Duodenal mucosa (tissue), 2 donors: ENCODE results near the gene GRK4.
"Not testable (repeated sequence)": the region's sequence is repeated elsewhere in the genome, so short reads cannot be mapped to it uniquely, and the experiment has no call there.

Experiments
- H3K27ac ChIP-seq: one replicate; pipeline ENCODE4 v1.7.0; 2013; ENCODE audit warnings: low read depth, low read length
- H3K27me3 ChIP-seq, 2 donors: one replicate each; pipeline ENCODE4 v1.7.0; 2013; ENCODE audit warnings: low read length in 2 of 2, control low read depth in 1 of 2; ENCODE audit not compliant: insufficient read depth in 2 of 2, control insufficient read depth in 1 of 2
- H3K36me3 ChIP-seq, 2 donors: one replicate each; pipeline ENCODE4 v1.7.0; 2013; ENCODE audit warnings: low read length in 2 of 2, control low read depth in 1 of 2; ENCODE audit not compliant: insufficient read depth in 2 of 2, control insufficient read depth in 1 of 2
- H3K4me1 ChIP-seq, 2 donors: one replicate each; pipeline ENCODE4 v1.7.0; 2013; ENCODE audit warnings: low read length in 2 of 2, control low read depth in 1 of 2; ENCODE audit not compliant: insufficient read depth in 2 of 2, control insufficient read depth in 1 of 2
- H3K4me3 ChIP-seq, 2 donors: one replicate each; pipeline ENCODE4 v1.7.0; 2013; ENCODE audit warnings: low read length in 2 of 2, low read depth in 1 of 2
- H3K9ac ChIP-seq, 2 donors: one replicate each; pipeline ENCODE4 v1.7.0; 2013; ENCODE audit warnings: low read length in 2 of 2, low read depth in 1 of 2
- H3K9me3 ChIP-seq, 2 donors: one replicate each; pipeline ENCODE4 v1.7.0; 2013; ENCODE audit warnings: low read length in 2 of 2, control low read depth in 1 of 2; ENCODE audit not compliant: control insufficient read depth in 1 of 2

GRK4 gene

GRCh38 chr4:3051141-3051897 is 87.9 kb downstream of the GRK4 start:
- not testable (repeated sequence) for H3K4me1 ChIP-seq, H3K27me3 ChIP-seq, H3K36me3 ChIP-seq, H3K9ac ChIP-seq, H3K9me3 ChIP-seq, H3K27ac ChIP-seq, H3K4me3 ChIP-seq

- Histone ChIP-seq H3K9ac (no peak overlapping the region), H3K4me1 (no peaks in the 10 kb centered on the region), H3K36me3 (no peaks in the 10 kb centered on the region), H3K9me3 (peaks cover 4 to 6% of the 10 kb centered on the region in 2 donors), H3K27ac (no peak overlapping the region), H3K4me3 (no peak overlapping the region), H3K27me3 (no peaks in the 10 kb centered on the region)
Measured at GRCh38 chr4:3054169-3054759, 90.9 kb downstream of the GRK4 start.

GRCh38 chr4:3059943-3060342 is 96.6 kb downstream of the GRK4 start:
- Histone ChIP-seq H3K9me3 (peaks cover 4 to 6% of the 10 kb centered on the region in 2 donors), H3K4me3 (no peak overlapping the region), H3K9ac (no peak overlapping the region), H3K36me3 (no peaks in the 10 kb centered on the region), H3K27me3 (no peaks in the 10 kb centered on the region), H3K4me1 (no peaks in the 10 kb centered on the region), H3K27ac (no peak overlapping the region)

- H3K36me3 ChIP-seq = no peaks in the 10 kb centered on the region
- H3K4me3 ChIP-seq = no peak overlapping the region
- no peak overlapping the region for H3K9ac ChIP-seq
- no peak overlapping the region for H3K27ac ChIP-seq
- peaks cover 2 to 6% of the 10 kb centered on the region in 2 donors for H3K9me3 ChIP-seq
- H3K4me1 ChIP-seq = no peaks in the 10 kb centered on the region
- H3K27me3 ChIP-seq = no peaks in the 10 kb centered on the region
Measured at GRCh38 chr4:3060946-3061345, 97.6 kb downstream of the GRK4 start.

GRCh38 chr4:3062471-3062870 is 99.1 kb downstream of the GRK4 start:
- no peaks in the 10 kb centered on the region for H3K4me1 ChIP-seq
- no peaks in the 10 kb centered on the region for H3K36me3 ChIP-seq
- H3K27me3 ChIP-seq = no peaks in the 10 kb centered on the region
- no peak overlapping the region for H3K27ac ChIP-seq
- H3K9me3 ChIP-seq = no peaks in the 10 kb centered on the region
- H3K4me3 ChIP-seq = no peak overlapping the region
- no peak overlapping the region for H3K9ac ChIP-seq

GRCh38 chr4:3065551-3065950 is 102.2 kb downstream of the GRK4 start:
- H3K4me3 ChIP-seq = no peak overlapping the region
- no peak overlapping the region for H3K27ac ChIP-seq

GRCh38 chr4:3066836-3067400 is 103.5 kb downstream of the GRK4 start:
- H3K4me1 ChIP-seq = no peaks in the 10 kb centered on the region
- H3K4me3 ChIP-seq = no peak overlapping the region
- H3K9ac ChIP-seq = no peak overlapping the region
- H3K27me3 ChIP-seq = no peaks in the 10 kb centered on the region
- no peaks in the 10 kb centered on the region for H3K9me3 ChIP-seq
- H3K27ac ChIP-seq = no peak overlapping the region
- no peaks in the 10 kb centered on the region for H3K36me3 ChIP-seq

More at GRCh38 chr4:3065551-3065950, 102.2 kb downstream of the GRK4 start:
- no peaks in the 10 kb centered on the region for H3K27me3 ChIP-seq
- no peaks in the 10 kb centered on the region for H3K36me3 ChIP-seq
- H3K9me3 ChIP-seq = no peaks in the 10 kb centered on the region
- H3K9ac ChIP-seq = no peak overlapping the region
- no peaks in the 10 kb centered on the region for H3K4me1 ChIP-seq

- H3K9me3 ChIP-seq = no peaks in the 10 kb centered on the region
- H3K27me3 ChIP-seq = no peaks in the 10 kb centered on the region
- no peaks in the 10 kb centered on the region for H3K4me1 ChIP-seq
- no peaks in the 10 kb centered on the region for H3K36me3 ChIP-seq
- H3K9ac ChIP-seq = no peak overlapping the region
- H3K27ac ChIP-seq = no peak overlapping the region
- H3K4me3 ChIP-seq = no peak overlapping the region
Measured at GRCh38 chr4:3067473-3068001, 104.2 kb downstream of the GRK4 start.

GRCh38 chr4:3069661-3070199 is 106.4 kb downstream of the GRK4 start:
- H3K4me3 ChIP-seq = no peak overlapping the region
- H3K9ac ChIP-seq = no peak overlapping the region
- no peak overlapping the region for H3K27ac ChIP-seq
- H3K4me1 ChIP-seq = peaks cover 0 to 3% of the 10 kb centered on the region in 2 donors
- H3K36me3 ChIP-seq = no peaks in the 10 kb centered on the region
- no peaks in the 10 kb centered on the region for H3K27me3 ChIP-seq
- H3K9me3 ChIP-seq = no peaks in the 10 kb centered on the region
